Keratinocyte (primary cell): ENCODE measurements around the gene KRT71. TPM values are rescaled to one million over a fixed set of nuclear protein-coding genes. Genes with fewer than 3 reads are reported as not detected.
"Not testable (repeated sequence)": the region's sequence is repeated elsewhere in the genome, so short reads cannot be mapped to it uniquely, and the experiment has no call there.

Experiments
- DNase-seq: peaks from one replicate; pipeline ENCODE4 v3.0.0-alpha.2; 2011; ENCODE audit warnings: low read depth, missing footprints, low spot score
- FAIRE-seq: peaks from 2 replicates; lab custom pipeline; 2011; peaks lifted over from hg19 to GRCh38; lab: Jason Lieb, UNC
- H2AFZ ChIP-seq: 2 replicates; pipeline ENCODE4 v1.6.0; 2012; ENCODE audit warnings: low read length, control low read depth, inconsistent platforms; ENCODE audit not compliant: control insufficient read depth
- H3K27ac ChIP-seq: 2 replicates; pipeline ENCODE4 v1.5.1; 2011; ENCODE audit warnings: low read length; ENCODE audit not compliant: control insufficient read depth, insufficient read depth
- H3K27me3 ChIP-seq: 3 replicates; pipeline ENCODE4 v1.6.0; 2011; ENCODE audit warnings: low read length; ENCODE audit not compliant: control insufficient read depth, insufficient read depth; ENCODE audit errors: extremely low read depth
- H3K36me3 ChIP-seq, 2 experiments: 2 replicates in 1 of 2; 3 replicates in 1 of 2; pipeline ENCODE4 v1.5.1; 2011; ENCODE audit warnings: low read length in 2 of 2, mild to moderate bottlenecking in 1 of 2; ENCODE audit not compliant: control insufficient read depth in 2 of 2, insufficient read depth in 2 of 2; ENCODE audit errors: extremely low read depth in 1 of 2
- H3K4me1 ChIP-seq: 3 replicates; pipeline ENCODE4 v1.5.1; 2011; ENCODE audit warnings: low read length; ENCODE audit not compliant: control insufficient read depth, insufficient read depth; ENCODE audit errors: extremely low read depth
- H3K4me2 ChIP-seq: 3 replicates; pipeline ENCODE4 v1.6.0; 2011; ENCODE audit warnings: low read depth, low read length; ENCODE audit not compliant: control insufficient read depth, insufficient read depth; ENCODE audit errors: extremely low read depth
- H3K4me3 ChIP-seq, 3 experiments: fragments of 200-600 bp in 1 of 3; sonication (generic) in 1 of 3; 2 replicates in 2 of 3; 3 replicates in 1 of 3; pipeline ENCODE4 v1.5.1; 2011 to 2016; ENCODE audit warnings: low read length in 3 of 3, mild to moderate bottlenecking in 3 of 3, control low read depth in 2 of 3, inconsistent platforms in 1 of 3, low read depth in 1 of 3, mixed read lengths in 1 of 3, mixed run types in 1 of 3, moderate library complexity in 1 of 3; ENCODE audit not compliant: control insufficient read depth in 2 of 3, insufficient read depth in 2 of 3; ENCODE audit errors: extremely low read depth in 1 of 3
- H3K79me2 ChIP-seq: 2 replicates; pipeline ENCODE4 v1.6.0; 2012; ENCODE audit warnings: low read length; ENCODE audit not compliant: control insufficient read depth, insufficient read depth
- H3K9ac ChIP-seq: 3 replicates; pipeline ENCODE4 v1.6.0; 2011; ENCODE audit warnings: low read length; ENCODE audit not compliant: control insufficient read depth, insufficient read depth; ENCODE audit errors: extremely low read depth
- H3K9me1 ChIP-seq: 3 replicates; pipeline ENCODE4 v1.6.0; 2011; ENCODE audit warnings: low read length; ENCODE audit not compliant: control insufficient read depth, insufficient read depth; ENCODE audit errors: extremely low read depth
- H3K9me3 ChIP-seq: 2 replicates; pipeline ENCODE4 v1.5.1; 2012; ENCODE audit warnings: low read depth, low read length; ENCODE audit not compliant: control insufficient read depth
- H4K20me1 ChIP-seq: 3 replicates; pipeline ENCODE4 v1.6.0; 2011; ENCODE audit warnings: low read length; ENCODE audit not compliant: control insufficient read depth, insufficient read depth; ENCODE audit errors: extremely low read depth
- CTCF ChIP-seq, 3 experiments: IDR thresholded peaks in 1 of 3; conservative IDR thresholded peaks in 1 of 3; optimal IDR thresholded peaks in 1 of 3; 2 replicates in 2 of 3; 3 replicates in 1 of 3; pipeline versions ENCODE3 to v1.5.1; 2011; ENCODE audit warnings: low read length in 3 of 3, mild to moderate bottlenecking in 3 of 3, moderate library complexity in 2 of 3, control low read depth in 1 of 3, inconsistent platforms in 1 of 3; ENCODE audit not compliant: insufficient read depth in 2 of 3; ENCODE audit errors: extremely low read depth in 1 of 3
- EZH2 ChIP-seq: IDR thresholded peaks from one replicate; pipeline ENCODE4 v1.6.1; 2012; ENCODE audit warnings: inconsistent platforms, mild to moderate bottlenecking, low read length, moderate library complexity
- dilution Hi-C: fragments of 300-500 bp; cut with MboI; formaldehyde crosslinking; loops from one replicate; pipeline ENCODE4 v1.7.0; 2020; ENCODE audit warnings: low sequenced_read_pairs; ENCODE audit not compliant: extremely low pct_ligation_motif_present
- polyA plus RNA-seq, 5 experiments: library from polyadenylated mRNA; depleted of rRNA in 3 of 5; stranded (reverse) in 3 of 5; stranded (forward) in 1 of 5; unstranded in 1 of 5; fragments of >200 nt; gene quantifications; 1 replicate in 1 of 5; 2 replicates in 3 of 5; 3 replicates in 1 of 5; pipeline versions ENCODE4 v1.2.1 to v1.2.3, GENCODE V29; 2011 to 2012; ENCODE audit warnings: missing spikeins in 2 of 5, low read depth in 1 of 5, low replicate concordance in 1 of 5

KRT71 gene
- polyA plus RNA-seq, 1 donor (not counting 4 experiments of a cell fraction or from before 2014, with no cell fraction given) = not detected

GRCh38 chr12:52501490-52501889, 51.5 kb downstream of the KRT71 start:
- no peaks in the 10 kb centered on the region for H3K27me3 ChIP-seq
- no peaks in the 10 kb centered on the region for H3K9me3 ChIP-seq
- H2AFZ ChIP-seq = no peak overlapping the region
- H3K27ac ChIP-seq = no peak overlapping the region
- no peak for FAIRE-seq
- no peak overlapping the region for H3K9ac ChIP-seq
- H3K4me2 ChIP-seq = no peak overlapping the region
- no peaks in the 10 kb centered on the region for H3K36me3 ChIP-seq
- H3K4me3 ChIP-seq = no peak overlapping the region
- H3K79me2 ChIP-seq = no peaks in the 10 kb centered on the region
- TF ChIP-seq EZH2 = no peak
- no peak for TF ChIP-seq CTCF (optimal IDR thresholded peaks at IDR 0.05 in 1 of 3, IDR thresholded peaks at IDR 0.05 in 1 of 3, conservative IDR thresholded peaks at IDR 0.05 in 1 of 3; ENCODE audit: extremely low read depth in 1 of 3, insufficient read depth in 2 of 3, low read length in 3 of 3)
- H3K9me1 ChIP-seq = no peaks in the 10 kb centered on the region
- DNase-seq = no peak
- H4K20me1 ChIP-seq = no peaks in the 10 kb centered on the region
- peaks cover 30% of the 10 kb centered on the region for H3K4me1 ChIP-seq
- dilution Hi-C loops = no loop called here

- H3K36me3 ChIP-seq, H4K20me1 ChIP-seq, H3K9me3 ChIP-seq, H2AFZ ChIP-seq, H3K4me3 ChIP-seq, H3K27me3 ChIP-seq, H3K27ac ChIP-seq, DNase-seq, H3K79me2 ChIP-seq, H3K4me2 ChIP-seq, dilution Hi-C loops, H3K9ac ChIP-seq, FAIRE-seq, H3K9me1 ChIP-seq: not testable (repeated sequence)
- peaks cover 39% of the 10 kb centered on the region for H3K4me1 ChIP-seq
These were observed 52.4 kb downstream of the KRT71 start for GRCh38 chr12:52500574-52500973.
